Parathyroid adenoma (tissue), 2 donors: ENCODE measurements around the gene PLXNC1.

ENCODE experiments used
- H2AFZ ChIP-seq: fragments of 300-600 bp; sonication (generic); one replicate; pipeline ENCODE4 v1.7.0; 2017; ENCODE audit warnings: antibody characterized with exemption, mild to moderate bottlenecking
- H3K27ac ChIP-seq: fragments of 300-600 bp; sonication (generic); one replicate; pipeline ENCODE4 v1.7.0; 2017
- H3K27me3 ChIP-seq: fragments of 300-600 bp; sonication (generic); one replicate; pipeline ENCODE4 v1.7.0; 2017; ENCODE audit warnings: low read length; ENCODE audit not compliant: control insufficient read depth, insufficient read depth
- H3K36me3 ChIP-seq: fragments of 300-600 bp; sonication (generic); one replicate; pipeline ENCODE4 v1.7.0; 2017; ENCODE audit warnings: low read length; ENCODE audit not compliant: control insufficient read depth, insufficient read depth
- H3K4me1 ChIP-seq: fragments of 300-600 bp; sonication (generic); one replicate; pipeline ENCODE4 v1.7.0; 2017; ENCODE audit warnings: control low read depth
- H3K4me2 ChIP-seq: fragments of 300-600 bp; sonication (generic); one replicate; pipeline ENCODE4 v1.7.0; 2017; ENCODE audit warnings: low read length
- H3K4me3 ChIP-seq: fragments of 300-600 bp; sonication (generic); one replicate; pipeline ENCODE4 v1.7.0; 2017; ENCODE audit warnings: low read depth, low read length
- H3K79me2 ChIP-seq: fragments of 300-600 bp; sonication (generic); one replicate; pipeline ENCODE4 v1.7.0; 2017; ENCODE audit warnings: control low read depth
- H3K9ac ChIP-seq: fragments of 300-600 bp; sonication (generic); one replicate; pipeline ENCODE4 v1.7.0; 2017; ENCODE audit warnings: mild to moderate bottlenecking
- H3K9me3 ChIP-seq: fragments of 300-600 bp; sonication (generic); one replicate; pipeline ENCODE4 v1.7.0; 2017; ENCODE audit warnings: low read length; ENCODE audit not compliant: control insufficient read depth
- TF ChIP-seq, protein P1 (sequence below): fragments of 300-600 bp; sonication (generic); IDR thresholded peaks from one replicate; pipeline ENCODE4 v1.7.0; 2017; ENCODE audit warnings: antibody characterized with exemption, mild to moderate bottlenecking
- donor health status: primary hyperparathyroidism.

Gene PLXNC1

DNA sequence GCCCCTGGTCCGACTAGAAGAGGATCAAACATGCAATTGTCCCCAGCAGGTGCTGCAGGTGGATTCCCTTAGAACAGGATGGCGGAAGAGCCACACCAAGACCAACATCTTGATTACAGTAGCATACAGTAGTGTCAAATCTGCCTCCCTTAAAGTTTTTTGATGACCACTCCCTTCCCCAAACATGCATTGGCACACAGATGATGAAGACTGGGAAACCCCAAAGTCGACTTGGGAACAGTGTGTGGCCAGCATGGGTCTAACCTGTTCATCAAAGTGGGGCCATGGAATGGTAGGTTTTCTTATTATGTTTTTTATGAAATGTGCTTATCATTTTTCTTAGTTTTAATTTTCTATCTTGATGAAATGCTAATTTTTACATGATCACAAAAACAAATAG lies 8.8 kb downstream of the PLXNC1 start:
- Histone ChIP-seq H3K36me3 (no peaks in the 10 kb centered on the region), H3K9me3 (no peaks in the 10 kb centered on the region), H3K4me3 (no peak overlapping the region), H3K4me1 (no peaks in the 10 kb centered on the region), H3K27me3 (no peaks in the 10 kb centered on the region), H3K4me2 (no peak overlapping the region), H2AFZ (no peak overlapping the region), H3K9ac (no peak overlapping the region), H3K79me2 (no peaks in the 10 kb centered on the region), H3K27ac (no peak overlapping the region)
- TF ChIP-seq, protein P1, sequence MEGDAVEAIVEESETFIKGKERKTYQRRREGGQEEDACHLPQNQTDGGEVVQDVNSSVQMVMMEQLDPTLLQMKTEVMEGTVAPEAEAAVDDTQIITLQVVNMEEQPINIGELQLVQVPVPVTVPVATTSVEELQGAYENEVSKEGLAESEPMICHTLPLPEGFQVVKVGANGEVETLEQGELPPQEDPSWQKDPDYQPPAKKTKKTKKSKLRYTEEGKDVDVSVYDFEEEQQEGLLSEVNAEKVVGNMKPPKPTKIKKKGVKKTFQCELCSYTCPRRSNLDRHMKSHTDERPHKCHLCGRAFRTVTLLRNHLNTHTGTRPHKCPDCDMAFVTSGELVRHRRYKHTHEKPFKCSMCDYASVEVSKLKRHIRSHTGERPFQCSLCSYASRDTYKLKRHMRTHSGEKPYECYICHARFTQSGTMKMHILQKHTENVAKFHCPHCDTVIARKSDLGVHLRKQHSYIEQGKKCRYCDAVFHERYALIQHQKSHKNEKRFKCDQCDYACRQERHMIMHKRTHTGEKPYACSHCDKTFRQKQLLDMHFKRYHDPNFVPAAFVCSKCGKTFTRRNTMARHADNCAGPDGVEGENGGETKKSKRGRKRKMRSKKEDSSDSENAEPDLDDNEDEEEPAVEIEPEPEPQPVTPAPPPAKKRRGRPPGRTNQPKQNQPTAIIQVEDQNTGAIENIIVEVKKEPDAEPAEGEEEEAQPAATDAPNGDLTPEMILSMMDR: no peak

DNA sequence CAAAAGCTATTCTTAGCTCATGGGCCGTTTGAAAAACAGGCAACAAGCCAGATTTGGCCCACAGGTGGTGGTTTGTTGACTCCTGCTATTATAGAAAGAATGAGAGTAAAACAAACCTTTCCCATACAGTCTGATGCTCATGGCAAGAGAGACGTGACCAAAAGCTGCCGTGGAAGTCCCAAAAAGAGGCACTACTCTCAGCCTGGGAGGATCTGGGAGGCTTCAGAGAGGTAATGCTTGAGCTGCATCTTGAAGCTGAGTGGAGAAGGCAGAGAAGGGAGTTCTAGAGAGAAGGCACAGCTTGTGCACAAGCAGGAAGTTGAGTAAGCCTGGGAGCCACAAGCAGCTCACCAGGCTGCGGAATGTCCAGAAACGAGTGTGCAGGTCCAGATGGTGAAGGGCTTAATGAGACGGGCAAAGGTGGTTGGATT lies 9.6 kb downstream of the PLXNC1 start:
- H3K36me3 ChIP-seq: no peaks in the 10 kb centered on the region
- no peak overlapping the region for H3K27ac ChIP-seq
- no peak overlapping the region for H2AFZ ChIP-seq
- no peaks in the 10 kb centered on the region for H3K27me3 ChIP-seq
- TF ChIP-seq, protein P1: no peak
- H3K9me3 ChIP-seq: no peaks in the 10 kb centered on the region
- no peak overlapping the region for H3K9ac ChIP-seq
- no peak overlapping the region for H3K4me2 ChIP-seq
- H3K79me2 ChIP-seq: no peaks in the 10 kb centered on the region
- H3K4me1 ChIP-seq: no peaks in the 10 kb centered on the region
- H3K4me3 ChIP-seq: no peak overlapping the region

DNA sequence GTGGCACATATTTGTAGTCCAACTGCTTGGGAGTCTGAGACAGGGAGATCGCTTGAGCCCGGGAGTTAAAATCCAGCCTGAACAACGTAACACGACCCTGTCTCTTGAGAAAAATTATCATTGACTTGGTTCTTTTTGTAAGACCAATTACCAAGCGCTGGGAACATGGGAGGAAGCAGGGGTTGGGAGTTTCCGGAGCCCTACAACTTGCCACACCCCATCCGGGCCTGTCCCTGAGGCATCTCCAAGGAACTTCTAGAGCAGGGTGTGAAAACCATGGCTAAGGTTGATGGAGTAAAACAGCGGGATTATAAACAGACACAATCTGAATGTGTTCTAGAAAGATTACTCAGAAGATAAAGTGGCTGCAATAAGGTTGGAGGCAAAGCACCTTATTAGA lies 10.3 kb downstream of the PLXNC1 start:
- H3K9me3 ChIP-seq: no peaks in the 10 kb centered on the region

DNA sequence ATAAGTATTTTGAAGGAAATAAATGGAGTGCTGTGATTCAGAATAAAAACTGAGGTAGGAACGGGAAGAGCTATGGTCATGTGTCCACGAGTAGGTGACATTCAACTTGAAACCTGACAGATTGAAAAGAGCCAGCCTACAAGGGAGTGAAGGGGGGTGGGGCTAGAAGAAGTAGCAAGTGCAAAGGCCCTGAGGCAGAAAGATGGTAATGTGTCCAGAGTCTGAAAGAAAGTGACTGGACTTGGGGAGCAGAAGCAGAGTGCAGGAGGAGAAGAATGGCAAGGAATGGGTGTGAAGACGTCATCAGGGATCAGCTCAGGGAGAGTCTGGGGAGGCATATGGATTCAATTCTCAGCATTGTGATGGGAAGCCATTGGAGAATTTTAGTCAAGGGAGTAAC lies 13.7 kb downstream of the PLXNC1 start:
- no peak overlapping the region for H3K27ac ChIP-seq
- no peaks in the 10 kb centered on the region for H3K9me3 ChIP-seq
- no peaks in the 10 kb centered on the region for H3K79me2 ChIP-seq
- no peaks in the 10 kb centered on the region for H3K36me3 ChIP-seq
- H3K4me1 ChIP-seq: no peaks in the 10 kb centered on the region
- H2AFZ ChIP-seq: no peak overlapping the region
- H3K4me2 ChIP-seq: no peak overlapping the region
- H3K27me3 ChIP-seq: no peaks in the 10 kb centered on the region
- H3K9ac ChIP-seq: no peak overlapping the region
- H3K4me3 ChIP-seq: no peak overlapping the region
- TF ChIP-seq, protein P1: no peak

More for the DNA sequence above, 10.3 kb downstream of the PLXNC1 start:
- Histone ChIP-seq H3K27me3 (no peaks in the 10 kb centered on the region), H3K4me3 (no peak overlapping the region), H3K79me2 (no peaks in the 10 kb centered on the region), H3K4me1 (no peaks in the 10 kb centered on the region), H2AFZ (no peak overlapping the region), H3K36me3 (no peaks in the 10 kb centered on the region), H3K4me2 (no peak overlapping the region), H3K9ac (no peak overlapping the region), H3K27ac (no peak overlapping the region)
- TF ChIP-seq, protein P1: no peak

DNA sequence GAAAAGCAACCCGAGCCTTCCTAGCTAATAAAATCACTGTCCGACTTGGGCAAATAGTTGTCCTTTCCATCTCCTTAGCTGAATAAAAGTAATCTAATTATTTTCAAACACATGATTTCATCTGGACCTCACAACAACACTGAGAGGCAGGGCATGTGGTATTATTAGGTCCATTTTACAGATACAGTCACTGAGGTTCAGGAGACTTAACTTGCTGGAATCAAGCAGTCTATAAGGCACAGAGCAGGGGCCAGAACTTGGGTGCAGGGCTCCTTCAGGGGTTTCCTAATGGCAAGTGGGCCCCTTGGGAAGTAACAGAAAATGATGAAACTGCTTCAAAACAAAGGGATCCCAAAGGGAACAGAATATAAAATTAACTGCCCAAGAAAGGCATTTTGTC lies 15.5 kb downstream of the PLXNC1 start:
- no peak overlapping the region for H3K9ac ChIP-seq
- no peak overlapping the region for H2AFZ ChIP-seq
- H3K79me2 ChIP-seq: no peaks in the 10 kb centered on the region
- no peak overlapping the region for H3K4me3 ChIP-seq
- H3K4me1 ChIP-seq: no peaks in the 10 kb centered on the region
- no peak overlapping the region for H3K4me2 ChIP-seq
- no peaks in the 10 kb centered on the region for H3K36me3 ChIP-seq
- TF ChIP-seq, protein P1: no peak
- H3K27ac ChIP-seq: no peak overlapping the region
- no peaks in the 10 kb centered on the region for H3K9me3 ChIP-seq
- no peaks in the 10 kb centered on the region for H3K27me3 ChIP-seq
